Thyroid gland (tissue), 4 donors: ENCODE results near the gene HLF.

Experiments used
- POLR2A ChIP-seq, 2 donors: fragments of 450-650 bp; IDR thresholded peaks; one replicate each; pipeline ENCODE4 v1.6.1; 2017; ENCODE audit warnings: antibody characterized with exemption in 2 of 2, mild to moderate bottlenecking in 2 of 2, moderate library complexity in 1 of 2
- TF ChIP-seq, protein P1 (sequence below), 6 experiments: fragments of 200-600 bp in 3 of 6; fragments of 450-650 bp in 3 of 6; sonication (generic) in 3 of 6; IDR thresholded peaks; one replicate each; pipeline ENCODE4 v1.5.1; 2016 to 2019; ENCODE audit warnings: antibody characterized with exemption in 6 of 6, mild to moderate bottlenecking in 2 of 6, inconsistent platforms in 1 of 6, moderate library complexity in 1 of 6

DNA sequence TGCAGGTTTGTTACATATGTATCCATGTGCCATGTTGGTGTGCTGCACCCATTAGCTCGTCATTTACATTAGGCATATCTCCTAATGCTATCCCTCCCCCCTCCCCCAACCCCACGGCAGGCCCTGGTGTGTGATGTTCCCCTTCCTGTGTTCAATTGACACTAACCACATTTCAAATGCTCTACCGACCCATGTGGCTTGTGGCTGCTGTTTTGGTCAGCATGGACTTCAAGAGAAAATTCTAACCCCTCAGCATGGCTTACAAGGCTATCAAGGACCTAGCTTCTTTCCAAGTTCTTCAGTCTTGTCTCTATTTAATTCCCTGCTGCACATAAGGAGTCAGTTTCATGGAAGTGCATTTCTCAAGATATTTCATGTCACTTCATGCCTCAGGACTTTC, 103.9 kb downstream of the HLF start:
- TF ChIP-seq, protein P1, sequence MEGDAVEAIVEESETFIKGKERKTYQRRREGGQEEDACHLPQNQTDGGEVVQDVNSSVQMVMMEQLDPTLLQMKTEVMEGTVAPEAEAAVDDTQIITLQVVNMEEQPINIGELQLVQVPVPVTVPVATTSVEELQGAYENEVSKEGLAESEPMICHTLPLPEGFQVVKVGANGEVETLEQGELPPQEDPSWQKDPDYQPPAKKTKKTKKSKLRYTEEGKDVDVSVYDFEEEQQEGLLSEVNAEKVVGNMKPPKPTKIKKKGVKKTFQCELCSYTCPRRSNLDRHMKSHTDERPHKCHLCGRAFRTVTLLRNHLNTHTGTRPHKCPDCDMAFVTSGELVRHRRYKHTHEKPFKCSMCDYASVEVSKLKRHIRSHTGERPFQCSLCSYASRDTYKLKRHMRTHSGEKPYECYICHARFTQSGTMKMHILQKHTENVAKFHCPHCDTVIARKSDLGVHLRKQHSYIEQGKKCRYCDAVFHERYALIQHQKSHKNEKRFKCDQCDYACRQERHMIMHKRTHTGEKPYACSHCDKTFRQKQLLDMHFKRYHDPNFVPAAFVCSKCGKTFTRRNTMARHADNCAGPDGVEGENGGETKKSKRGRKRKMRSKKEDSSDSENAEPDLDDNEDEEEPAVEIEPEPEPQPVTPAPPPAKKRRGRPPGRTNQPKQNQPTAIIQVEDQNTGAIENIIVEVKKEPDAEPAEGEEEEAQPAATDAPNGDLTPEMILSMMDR (IDR thresholded peaks at IDR 0.05), result no peak
- no peak for TF ChIP-seq POLR2A (IDR thresholded peaks at IDR 0.05)
